WTC11 (cell line): ENCODE data around the gene CDA.

Experiments
- FOXJ3 ChIP-seq: sonication (generic); formaldehyde crosslinking; IDR thresholded peaks from 2 replicates; pipeline ENCODE4 v1.9.0; 2021; ENCODE audit warnings: missing genetic modification reagents, mild to moderate bottlenecking, borderline replicate concordance
- TEAD4 ChIP-seq: sonication (generic); formaldehyde crosslinking; IDR thresholded peaks from 2 replicates; pipeline ENCODE4 v1.8.0; 2022; ENCODE audit warnings: mild to moderate bottlenecking, missing genetic modification reagents
- ZBTB21 ChIP-seq: sonication (generic); formaldehyde crosslinking; IDR thresholded peaks from 2 replicates; pipeline ENCODE4 v1.8.1; 2023; ENCODE audit warnings: mild to moderate bottlenecking, missing genetic modification reagents, borderline replicate concordance
- TF ChIP-seq, protein P1 (sequence below): sonication (generic); formaldehyde crosslinking; IDR thresholded peaks from 2 replicates; pipeline ENCODE4 v1.8.1; 2023; ENCODE audit warnings: mild to moderate bottlenecking, missing genetic modification reagents, moderate library complexity
- TF ChIP-seq, protein P2 (sequence below): sonication (generic); formaldehyde crosslinking; IDR thresholded peaks from 2 replicates; pipeline ENCODE4 v1.8.0; 2023; ENCODE audit warnings: missing genetic modification reagents
- TF ChIP-seq, protein P3 (sequence below): sonication (generic); formaldehyde crosslinking; IDR thresholded peaks from 2 replicates; pipeline ENCODE4 v1.8.1; 2023; ENCODE audit warnings: mild to moderate bottlenecking, missing genetic modification reagents, borderline replicate concordance
- TF ChIP-seq, protein P4 (sequence below): sonication (generic); formaldehyde crosslinking; IDR thresholded peaks from 2 replicates; pipeline ENCODE4 v1.8.0; 2022; ENCODE audit warnings: mild to moderate bottlenecking, missing genetic modification reagents
- TF ChIP-seq, protein P5 (sequence below): fragments of 200-600 bp; IDR thresholded peaks from 2 replicates; pipeline ENCODE4 v1.8.0; 2022; ENCODE audit warnings: antibody characterized with exemption

DNA sequence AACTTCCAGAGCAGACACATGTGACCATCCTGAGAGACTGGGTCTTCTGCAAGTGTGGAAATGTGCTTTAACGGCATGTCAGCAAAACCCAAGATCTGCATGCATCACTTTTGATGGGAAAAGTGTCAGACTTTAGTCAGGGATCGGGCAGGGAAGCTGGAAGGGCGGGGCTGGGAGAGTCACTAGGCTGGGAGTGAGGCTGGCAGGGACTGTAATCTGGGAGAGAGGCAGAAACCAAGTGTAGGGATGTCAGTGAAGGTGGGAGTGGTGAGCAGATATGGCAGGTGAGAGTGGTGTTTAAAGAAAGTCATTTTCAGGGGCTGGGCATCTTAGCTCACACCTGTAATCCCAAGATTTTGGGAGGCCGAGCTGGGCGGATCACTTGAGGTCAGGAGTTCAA lies 11.3 kb downstream of the CDA start:
- TF ChIP-seq, protein P1, sequence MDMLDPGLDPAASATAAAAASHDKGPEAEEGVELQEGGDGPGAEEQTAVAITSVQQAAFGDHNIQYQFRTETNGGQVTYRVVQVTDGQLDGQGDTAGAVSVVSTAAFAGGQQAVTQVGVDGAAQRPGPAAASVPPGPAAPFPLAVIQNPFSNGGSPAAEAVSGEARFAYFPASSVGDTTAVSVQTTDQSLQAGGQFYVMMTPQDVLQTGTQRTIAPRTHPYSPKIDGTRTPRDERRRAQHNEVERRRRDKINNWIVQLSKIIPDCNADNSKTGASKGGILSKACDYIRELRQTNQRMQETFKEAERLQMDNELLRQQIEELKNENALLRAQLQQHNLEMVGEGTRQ, result no peak
- no peak for TF ChIP-seq ZBTB21 (CRISPR knock-in tag)
- TF ChIP-seq TEAD4, result no peak
- TF ChIP-seq, protein P2, sequence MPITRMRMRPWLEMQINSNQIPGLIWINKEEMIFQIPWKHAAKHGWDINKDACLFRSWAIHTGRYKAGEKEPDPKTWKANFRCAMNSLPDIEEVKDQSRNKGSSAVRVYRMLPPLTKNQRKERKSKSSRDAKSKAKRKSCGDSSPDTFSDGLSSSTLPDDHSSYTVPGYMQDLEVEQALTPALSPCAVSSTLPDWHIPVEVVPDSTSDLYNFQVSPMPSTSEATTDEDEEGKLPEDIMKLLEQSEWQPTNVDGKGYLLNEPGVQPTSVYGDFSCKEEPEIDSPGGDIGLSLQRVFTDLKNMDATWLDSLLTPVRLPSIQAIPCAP, result no peak
- TF ChIP-seq FOXJ3, result no peak
- TF ChIP-seq, protein P3, sequence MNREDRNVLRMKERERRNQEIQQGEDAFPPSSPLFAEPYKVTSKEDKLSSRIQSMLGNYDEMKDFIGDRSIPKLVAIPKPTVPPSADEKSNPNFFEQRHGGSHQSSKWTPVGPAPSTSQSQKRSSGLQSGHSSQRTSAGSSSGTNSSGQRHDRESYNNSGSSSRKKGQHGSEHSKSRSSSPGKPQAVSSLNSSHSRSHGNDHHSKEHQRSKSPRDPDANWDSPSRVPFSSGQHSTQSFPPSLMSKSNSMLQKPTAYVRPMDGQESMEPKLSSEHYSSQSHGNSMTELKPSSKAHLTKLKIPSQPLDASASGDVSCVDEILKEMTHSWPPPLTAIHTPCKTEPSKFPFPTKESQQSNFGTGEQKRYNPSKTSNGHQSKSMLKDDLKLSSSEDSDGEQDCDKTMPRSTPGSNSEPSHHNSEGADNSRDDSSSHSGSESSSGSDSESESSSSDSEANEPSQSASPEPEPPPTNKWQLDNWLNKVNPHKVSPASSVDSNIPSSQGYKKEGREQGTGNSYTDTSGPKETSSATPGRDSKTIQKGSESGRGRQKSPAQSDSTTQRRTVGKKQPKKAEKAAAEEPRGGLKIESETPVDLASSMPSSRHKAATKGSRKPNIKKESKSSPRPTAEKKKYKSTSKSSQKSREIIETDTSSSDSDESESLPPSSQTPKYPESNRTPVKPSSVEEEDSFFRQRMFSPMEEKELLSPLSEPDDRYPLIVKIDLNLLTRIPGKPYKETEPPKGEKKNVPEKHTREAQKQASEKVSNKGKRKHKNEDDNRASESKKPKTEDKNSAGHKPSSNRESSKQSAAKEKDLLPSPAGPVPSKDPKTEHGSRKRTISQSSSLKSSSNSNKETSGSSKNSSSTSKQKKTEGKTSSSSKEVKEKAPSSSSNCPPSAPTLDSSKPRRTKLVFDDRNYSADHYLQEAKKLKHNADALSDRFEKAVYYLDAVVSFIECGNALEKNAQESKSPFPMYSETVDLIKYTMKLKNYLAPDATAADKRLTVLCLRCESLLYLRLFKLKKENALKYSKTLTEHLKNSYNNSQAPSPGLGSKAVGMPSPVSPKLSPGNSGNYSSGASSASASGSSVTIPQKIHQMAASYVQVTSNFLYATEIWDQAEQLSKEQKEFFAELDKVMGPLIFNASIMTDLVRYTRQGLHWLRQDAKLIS, result no peak
- TF ChIP-seq, protein P4, sequence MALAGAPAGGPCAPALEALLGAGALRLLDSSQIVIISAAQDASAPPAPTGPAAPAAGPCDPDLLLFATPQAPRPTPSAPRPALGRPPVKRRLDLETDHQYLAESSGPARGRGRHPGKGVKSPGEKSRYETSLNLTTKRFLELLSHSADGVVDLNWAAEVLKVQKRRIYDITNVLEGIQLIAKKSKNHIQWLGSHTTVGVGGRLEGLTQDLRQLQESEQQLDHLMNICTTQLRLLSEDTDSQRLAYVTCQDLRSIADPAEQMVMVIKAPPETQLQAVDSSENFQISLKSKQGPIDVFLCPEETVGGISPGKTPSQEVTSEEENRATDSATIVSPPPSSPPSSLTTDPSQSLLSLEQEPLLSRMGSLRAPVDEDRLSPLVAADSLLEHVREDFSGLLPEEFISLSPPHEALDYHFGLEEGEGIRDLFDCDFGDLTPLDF (CRISPR knock-in tag), result no peak
- TF ChIP-seq, protein P5, sequence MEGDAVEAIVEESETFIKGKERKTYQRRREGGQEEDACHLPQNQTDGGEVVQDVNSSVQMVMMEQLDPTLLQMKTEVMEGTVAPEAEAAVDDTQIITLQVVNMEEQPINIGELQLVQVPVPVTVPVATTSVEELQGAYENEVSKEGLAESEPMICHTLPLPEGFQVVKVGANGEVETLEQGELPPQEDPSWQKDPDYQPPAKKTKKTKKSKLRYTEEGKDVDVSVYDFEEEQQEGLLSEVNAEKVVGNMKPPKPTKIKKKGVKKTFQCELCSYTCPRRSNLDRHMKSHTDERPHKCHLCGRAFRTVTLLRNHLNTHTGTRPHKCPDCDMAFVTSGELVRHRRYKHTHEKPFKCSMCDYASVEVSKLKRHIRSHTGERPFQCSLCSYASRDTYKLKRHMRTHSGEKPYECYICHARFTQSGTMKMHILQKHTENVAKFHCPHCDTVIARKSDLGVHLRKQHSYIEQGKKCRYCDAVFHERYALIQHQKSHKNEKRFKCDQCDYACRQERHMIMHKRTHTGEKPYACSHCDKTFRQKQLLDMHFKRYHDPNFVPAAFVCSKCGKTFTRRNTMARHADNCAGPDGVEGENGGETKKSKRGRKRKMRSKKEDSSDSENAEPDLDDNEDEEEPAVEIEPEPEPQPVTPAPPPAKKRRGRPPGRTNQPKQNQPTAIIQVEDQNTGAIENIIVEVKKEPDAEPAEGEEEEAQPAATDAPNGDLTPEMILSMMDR, result no peak
